Activated CD4-positive, alpha-beta T cell treated with anti-CD3 and anti-CD28 coated beads, Interleukin-2, amount 50 U/mL, for 16 hours (primary cell): Measurements from ENCODE around the gene GPR107.
"Not testable (repeated sequence)": the region's sequence is repeated elsewhere in the genome, so short reads cannot be mapped to it uniquely, and the experiment has no call there.

Source experiments
- DNase-seq: peaks from one replicate; pipeline ENCODE4 v3.0.0-alpha.2; 2020

The GPR107 gene

GRCh38 chr9:130053504-130054324, at the start of gene GPR107:
TSS of gene GPR107 (plus strand) at chr9:130053906. CDS start at chr9:130053933, 27 bp downstream.
- DNase-seq, result peak; percentile 80

GRCh38 chr9:130003943-130004552, 49.7 kb upstream of the GPR107 start:
- DNase-seq, result no peak

- DNase-seq, result not testable (repeated sequence)
Observed at GRCh38 chr9:130006952-130007351, 46.8 kb upstream of the GPR107 start.

- DNase-seq, result no peak
Observed at GRCh38 chr9:130008538-130008937, 45.2 kb upstream of the GPR107 start.

GRCh38 chr9:130009546-130009945, 44.2 kb upstream of the GPR107 start:
- not testable (repeated sequence) for DNase-seq

GRCh38 chr9:130010151-130010988, 43.3 kb upstream of the GPR107 start:
- DNase-seq, result no peak

GRCh38 chr9:130013326-130013725, 40.4 kb upstream of the GPR107 start:
- no peak for DNase-seq

GRCh38 chr9:130015353-130016019, 38.2 kb upstream of the GPR107 start:
- DNase-seq, result no peak

- DNase-seq, result no peak
Observed at GRCh38 chr9:130017076-130017475, 36.6 kb upstream of the GPR107 start.

GRCh38 chr9:130017510-130017909, 36.2 kb upstream of the GPR107 start:
- DNase-seq, result not testable (repeated sequence)

- DNase-seq, result no peak
Observed at GRCh38 chr9:130018265-130018664, 35.4 kb upstream of the GPR107 start.

- no peak for DNase-seq
Observed at GRCh38 chr9:130020618-130021017, 33.1 kb upstream of the GPR107 start.

- no peak for DNase-seq
Observed at GRCh38 chr9:130021123-130021522, 32.6 kb upstream of the GPR107 start.

GRCh38 chr9:130021842-130022241, 31.9 kb upstream of the GPR107 start:
- not testable (repeated sequence) for DNase-seq

GRCh38 chr9:130022566-130023143, 31.1 kb upstream of the GPR107 start:
- no peak for DNase-seq

GRCh38 chr9:130023144-130023787, 30.4 kb upstream of the GPR107 start:
- DNase-seq, result peak; percentile 61

- no peak for DNase-seq
Observed at GRCh38 chr9:130023994-130024596, 29.6 kb upstream of the GPR107 start.

- DNase-seq, result no peak
Observed at GRCh38 chr9:130024597-130024994, 29.1 kb upstream of the GPR107 start.

- peak; percentile 59 for DNase-seq
Observed at GRCh38 chr9:130026583-130027340, 26.9 kb upstream of the GPR107 start.

- DNase-seq, result no peak
Observed at GRCh38 chr9:130027533-130028365, 26.0 kb upstream of the GPR107 start.
